GM18502 (cell line): ENCODE data around the gene DGKK.

Source experiments
- ATAC-seq: cut with Tn5 transposase; IDR thresholded peaks from one replicate; pipeline ENCODE4 v1.9.1; 2021; ENCODE audit warnings: mild to moderate bottlenecking; ENCODE audit not compliant: unreplicated experiment, poor library complexity

The DGKK gene, protein sequence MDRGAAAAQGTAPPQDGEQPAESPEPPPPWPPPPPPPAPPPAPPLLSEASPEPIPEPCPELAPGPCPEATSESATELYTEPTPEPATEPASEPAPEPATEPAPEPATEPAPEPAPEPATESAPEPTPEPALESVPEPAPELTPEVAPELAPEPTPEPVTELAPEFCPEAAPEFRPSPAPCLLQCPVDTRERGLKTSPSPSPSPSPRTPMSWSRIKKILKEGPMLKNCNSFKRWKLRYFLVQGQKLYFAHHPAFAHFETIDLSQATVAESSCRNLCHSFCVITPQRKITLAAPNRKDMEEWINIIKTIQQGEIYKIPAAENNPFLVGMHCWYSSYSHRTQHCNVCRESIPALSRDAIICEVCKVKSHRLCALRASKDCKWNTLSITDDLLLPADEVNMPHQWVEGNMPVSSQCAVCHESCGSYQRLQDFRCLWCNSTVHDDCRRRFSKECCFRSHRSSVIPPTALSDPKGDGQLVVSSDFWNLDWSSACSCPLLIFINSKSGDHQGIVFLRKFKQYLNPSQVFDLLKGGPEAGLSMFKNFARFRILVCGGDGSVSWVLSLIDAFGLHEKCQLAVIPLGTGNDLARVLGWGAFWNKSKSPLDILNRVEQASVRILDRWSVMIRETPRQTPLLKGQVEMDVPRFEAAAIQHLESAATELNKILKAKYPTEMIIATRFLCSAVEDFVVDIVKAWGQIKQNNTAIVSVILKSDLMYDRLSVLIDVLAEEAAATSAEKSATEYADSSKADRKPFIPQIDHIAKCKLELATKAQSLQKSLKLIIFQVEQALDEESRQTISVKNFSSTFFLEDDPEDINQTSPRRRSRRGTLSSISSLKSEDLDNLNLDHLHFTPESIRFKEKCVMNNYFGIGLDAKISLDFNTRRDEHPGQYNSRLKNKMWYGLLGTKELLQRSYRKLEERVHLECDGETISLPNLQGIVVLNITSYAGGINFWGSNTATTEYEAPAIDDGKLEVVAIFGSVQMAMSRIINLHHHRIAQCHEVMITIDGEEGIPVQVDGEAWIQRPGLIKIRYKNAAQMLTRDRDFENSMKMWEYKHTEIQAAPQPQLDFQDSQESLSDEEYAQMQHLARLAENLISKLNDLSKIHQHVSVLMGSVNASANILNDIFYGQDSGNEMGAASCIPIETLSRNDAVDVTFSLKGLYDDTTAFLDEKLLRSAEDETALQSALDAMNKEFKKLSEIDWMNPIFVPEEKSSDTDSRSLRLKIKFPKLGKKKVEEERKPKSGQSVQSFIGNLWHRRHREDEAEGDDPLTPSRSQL

DNA sequence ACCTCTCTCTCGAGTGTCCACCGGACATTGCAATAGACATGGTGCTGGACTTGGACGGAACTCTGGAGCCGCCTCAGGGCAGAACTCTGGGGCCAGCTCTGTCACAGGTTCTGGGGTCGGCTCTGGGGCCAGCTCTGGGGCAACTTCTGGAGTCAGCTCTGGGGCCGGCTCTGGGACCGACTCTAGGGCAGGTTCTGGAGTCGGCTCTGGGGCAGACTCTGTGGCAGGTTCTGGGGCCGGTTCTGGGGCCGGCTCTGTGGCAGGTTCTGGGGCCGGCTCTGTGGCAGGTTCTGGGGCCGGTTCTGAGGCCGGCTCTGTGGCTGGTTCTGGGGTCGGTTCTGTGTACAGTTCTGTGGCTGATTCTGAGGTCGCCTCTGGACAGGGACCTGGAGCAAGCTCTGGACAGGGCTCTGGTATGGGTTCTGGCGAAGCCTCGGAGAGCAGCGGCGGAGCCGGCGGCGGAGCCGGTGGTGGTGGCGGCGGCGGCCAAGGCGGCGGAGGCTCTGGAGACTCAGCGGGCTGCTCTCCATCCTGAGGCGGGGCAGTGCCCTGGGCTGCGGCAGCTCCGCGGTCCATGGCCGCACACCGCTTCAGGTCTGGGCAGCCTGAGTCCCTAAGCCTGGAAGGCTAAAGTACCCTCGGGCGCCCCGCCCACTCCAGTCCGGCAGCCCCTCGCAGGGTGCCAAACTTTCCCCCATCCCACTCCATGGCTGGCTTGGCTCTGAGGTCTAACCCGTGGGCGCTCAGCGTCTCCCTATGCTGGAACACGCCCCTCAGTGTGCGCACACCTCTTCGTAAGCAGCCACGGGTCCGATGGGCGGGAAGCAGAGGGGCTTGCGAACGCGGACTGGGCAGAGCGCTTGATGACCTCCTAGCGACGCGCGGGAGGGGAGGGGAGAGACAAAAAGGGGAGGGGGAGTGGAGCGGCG, at the start of gene DGKK:
Gene DGKK (minus strand): TSS at position 723 of the 929 bp plus-strand sequence. CDS start 147 bp downstream, at position 576.
- no peak for ATAC-seq

DNA sequence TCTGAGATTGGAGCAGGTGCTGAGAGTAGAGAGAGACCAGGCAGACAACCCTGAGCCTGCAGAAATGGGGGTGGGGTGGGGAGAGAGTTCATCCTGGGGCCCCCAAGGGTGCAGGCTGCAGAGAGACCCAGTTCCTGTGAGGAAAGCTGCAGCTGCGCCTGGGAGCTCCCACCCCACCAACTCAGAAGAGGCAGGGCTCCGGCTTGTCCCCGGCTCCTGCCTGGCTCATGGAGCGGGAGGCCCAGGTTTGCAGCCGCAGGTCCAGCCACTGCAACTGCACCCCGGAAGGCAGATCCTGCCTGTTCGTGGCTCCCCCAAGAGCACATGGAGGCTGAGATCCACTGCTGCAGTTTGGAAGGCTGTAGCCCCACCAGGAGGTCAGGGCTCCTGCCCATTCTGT, 44.2 kb upstream of the DGKK start:
- ATAC-seq = no peak

DNA sequence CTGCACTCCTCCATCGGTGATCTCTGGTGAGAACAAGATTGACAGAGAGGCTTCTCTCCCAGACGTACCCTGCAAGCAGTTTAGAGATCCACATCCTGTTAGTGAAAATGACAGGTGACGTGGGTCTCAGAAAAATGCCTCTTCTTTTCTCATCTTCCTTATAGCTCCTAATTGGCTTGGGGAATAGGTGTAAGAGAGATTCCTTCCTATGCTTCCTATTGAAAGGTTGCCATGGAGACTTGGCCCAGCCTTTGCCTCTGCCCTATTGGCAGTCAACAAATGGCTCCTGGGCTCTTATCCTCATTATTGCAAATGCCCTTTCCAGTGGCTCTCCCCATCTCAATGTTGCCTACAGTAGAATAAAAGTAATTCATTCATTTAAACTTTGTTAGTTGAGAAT, 26.5 kb upstream of the DGKK start:
- ATAC-seq = no peak

DNA sequence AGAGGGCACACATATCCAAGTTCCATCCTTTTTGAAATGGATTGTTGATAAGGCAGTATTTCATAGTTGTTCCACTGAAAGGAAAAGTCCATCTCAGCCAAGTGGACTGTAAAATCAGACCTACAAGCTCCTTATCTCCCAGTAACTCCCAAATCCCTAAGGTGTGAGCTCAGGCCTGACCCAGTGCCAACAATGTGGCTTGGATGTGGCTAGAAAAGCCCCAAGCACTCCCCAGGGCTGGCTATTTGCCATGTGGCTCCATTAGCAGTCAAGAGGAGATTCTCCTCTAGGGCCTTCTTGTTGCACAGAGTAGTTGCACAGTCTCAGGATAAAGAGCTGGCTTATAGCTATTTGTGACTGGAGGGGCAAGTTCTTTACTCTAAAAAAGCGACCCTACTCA, 25.0 kb upstream of the DGKK start:
- no peak for ATAC-seq

DNA sequence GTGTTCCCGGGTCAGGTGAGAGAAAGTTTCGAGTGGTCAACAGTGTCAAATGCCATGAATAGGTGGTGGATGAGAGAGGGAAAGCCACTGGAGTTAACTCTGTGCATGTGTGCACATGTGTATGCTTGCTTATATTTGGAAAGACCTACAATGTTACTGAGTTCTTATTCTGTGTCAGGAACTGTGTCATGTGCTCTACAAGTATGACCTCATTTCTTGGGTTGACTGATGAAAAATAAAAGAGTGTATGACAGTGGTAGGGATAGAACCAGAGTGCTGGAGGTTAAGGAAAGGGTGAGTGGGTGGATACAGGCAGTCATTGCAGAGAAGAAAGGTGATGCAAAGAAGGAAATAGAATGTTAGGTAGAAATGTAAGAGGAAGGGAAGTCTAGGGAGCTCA, 22.1 kb upstream of the DGKK start:
- no peak for ATAC-seq

DNA sequence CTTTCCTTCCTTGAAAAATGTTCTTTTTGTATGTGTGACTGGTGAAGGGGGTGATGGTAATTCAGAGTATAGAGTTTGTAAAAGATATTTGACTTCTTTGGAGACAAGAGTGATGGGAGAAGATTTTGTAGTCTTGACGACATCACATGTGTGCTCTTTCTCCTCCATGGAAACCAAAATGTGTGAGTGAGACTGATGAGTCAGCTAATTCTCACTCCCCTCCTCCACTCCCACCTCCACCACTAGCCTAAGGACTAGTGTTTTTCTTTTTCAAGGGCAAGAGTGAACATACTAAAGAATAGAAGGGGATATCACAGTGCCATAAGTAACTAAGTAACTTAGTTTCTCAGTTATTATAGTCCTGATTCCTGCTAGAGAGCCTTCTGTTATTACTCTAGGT, 14.0 kb upstream of the DGKK start:
- no peak for ATAC-seq

DNA sequence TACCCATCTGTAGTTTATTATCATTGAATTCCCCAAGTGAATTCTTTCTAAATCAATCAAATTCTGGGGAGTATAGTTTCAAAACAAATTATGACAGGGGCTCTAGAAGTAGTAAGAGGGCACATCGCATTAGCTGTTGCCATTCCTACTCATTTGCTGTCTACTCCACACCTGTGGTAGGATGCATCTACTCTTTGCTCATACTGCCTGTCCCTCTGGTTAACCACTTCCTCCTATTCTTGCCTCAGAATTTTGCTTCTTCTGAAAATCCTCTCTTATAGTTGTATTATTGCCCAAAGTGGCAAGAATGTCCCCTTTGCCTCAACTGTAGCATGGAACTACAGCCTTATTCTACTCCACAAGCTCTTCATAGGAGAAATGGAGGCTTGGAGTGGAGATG, 12.7 kb upstream of the DGKK start:
- ATAC-seq = no peak

DNA sequence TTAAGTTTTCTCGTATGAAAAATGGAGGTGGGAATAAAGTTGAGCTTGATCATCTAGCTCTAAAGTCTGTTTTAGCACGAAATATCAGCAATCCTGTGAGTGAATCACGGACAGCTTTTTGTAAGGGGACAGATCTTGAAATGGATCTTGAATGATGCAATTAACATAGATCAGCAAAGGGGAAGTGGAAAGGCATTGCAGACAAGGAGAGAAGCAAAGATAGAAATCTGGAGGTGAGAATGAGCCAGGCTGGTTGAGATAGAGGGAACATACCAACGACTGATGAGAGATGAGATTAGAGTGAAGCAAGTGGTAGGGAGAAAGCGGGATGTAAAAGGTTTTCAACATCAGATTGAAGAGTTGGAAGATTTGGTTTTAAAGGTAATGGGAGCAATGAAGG, 4.6 kb upstream of the DGKK start:
- no peak for ATAC-seq

DNA sequence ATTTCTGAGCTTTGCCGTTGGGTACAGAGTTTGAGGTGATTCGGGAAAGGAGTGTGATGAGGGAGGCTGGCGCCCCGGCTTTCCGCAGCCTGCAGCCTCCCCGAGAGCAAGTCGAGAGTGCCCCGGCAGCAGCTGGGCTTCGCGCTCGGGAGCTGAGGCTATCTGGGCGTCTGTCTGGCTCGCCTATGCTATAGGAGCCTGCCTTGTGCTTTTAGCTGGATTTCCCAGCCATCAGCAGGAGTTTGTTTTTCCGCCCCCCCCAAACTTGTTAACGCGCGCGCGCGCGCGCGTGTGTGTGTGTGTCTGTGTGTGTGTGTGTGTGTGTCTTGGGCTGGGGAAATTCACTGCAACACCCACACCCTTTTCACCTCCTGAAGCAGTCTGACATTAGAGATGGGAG, 765 bp upstream of the DGKK start:
- ATAC-seq = no peak

DNA sequence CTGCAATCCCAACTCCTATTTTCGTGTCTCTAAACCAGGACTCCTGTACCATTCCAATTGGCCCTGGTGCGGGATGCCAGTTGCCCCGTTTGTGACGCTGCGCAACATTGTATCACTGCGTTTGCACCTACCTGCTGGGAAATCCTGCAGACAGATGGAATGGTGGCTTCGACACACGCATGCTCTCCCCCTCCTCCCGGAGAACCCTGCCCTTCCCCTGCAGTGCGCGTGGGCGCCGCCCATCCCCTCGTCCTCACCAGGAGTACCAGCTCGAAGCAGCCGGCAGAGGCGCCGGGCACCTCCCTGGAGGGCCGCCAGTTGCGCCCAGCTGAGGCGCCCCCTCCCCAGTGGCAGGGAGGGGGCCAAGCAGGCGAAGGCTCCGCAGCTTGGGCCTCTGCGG, 1.4 kb downstream of the DGKK start:
- ATAC-seq = no peak

DNA sequence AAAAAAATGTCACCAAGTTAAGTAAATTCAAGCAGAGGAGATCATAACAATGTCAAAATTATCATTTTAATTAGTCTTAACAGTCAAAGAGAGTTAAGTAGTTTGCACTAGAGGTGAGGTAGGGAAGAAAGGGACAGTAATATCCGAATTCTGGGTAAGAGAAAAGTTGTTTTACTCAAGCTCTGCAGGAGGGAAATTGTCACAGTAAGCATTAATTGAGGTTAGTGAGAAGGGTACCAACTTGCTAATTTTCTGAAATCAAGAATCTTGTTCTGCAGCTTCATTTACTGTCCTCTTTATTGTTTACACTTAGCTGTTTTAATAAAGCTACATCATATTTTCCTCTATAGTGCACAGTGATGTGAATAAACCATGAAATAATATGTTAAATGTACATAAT, 11.0 kb downstream of the DGKK start:
- no peak for ATAC-seq

DNA sequence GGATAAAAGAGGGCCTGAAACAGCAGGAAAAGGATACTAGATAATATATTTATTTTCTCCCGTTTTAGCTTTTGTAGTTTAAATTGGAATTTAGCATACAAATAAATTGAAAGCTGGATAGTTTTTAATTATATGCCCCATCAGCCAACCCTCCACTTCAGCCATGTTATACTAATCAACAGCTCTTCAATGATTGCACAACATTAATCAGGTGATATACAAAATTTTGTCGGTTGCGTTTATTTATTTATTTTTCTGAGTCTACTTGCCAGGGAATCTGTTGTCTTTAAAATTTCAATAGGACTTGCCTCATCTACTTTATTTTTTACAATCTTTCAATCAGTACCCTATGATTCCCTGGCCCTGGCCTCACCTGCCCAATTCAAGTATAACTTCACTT, 12.1 kb downstream of the DGKK start:
- ATAC-seq = no peak

DNA sequence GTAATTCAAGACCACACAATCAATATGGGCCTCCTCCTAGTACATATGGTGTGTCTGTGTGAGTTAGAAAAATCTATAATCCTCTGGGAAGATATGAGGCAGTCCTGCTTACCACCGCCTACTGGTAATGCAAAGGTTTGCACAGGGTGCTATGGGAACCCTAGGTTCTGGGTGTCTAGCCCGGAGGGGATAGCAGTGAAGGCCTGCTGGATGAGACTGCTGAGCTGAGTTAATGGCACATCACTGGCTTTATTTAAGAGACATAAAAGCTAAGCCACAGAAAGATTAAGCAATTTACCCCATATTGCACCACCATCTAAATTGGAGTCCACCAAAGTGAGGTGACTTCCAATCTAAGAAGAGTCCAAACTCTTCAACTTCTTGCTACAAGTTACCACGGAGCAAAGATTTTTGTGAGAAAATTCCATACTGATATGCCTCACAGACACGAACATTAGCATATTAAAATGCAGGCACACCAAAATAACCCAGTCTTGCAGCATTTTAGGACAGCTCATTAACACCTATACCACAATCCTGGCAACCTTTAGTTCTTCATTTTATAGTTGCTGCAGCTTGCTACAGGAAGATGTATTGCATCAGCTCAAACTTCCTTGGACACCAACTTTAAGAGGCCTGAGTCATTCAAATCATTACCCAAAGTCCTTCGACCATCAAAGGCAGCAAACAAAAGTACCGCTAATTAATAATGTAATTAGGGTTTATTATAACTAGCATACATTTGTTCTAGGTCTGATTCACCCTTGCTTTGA, 13.7 kb downstream of the DGKK start:
- no peak for ATAC-seq

DNA sequence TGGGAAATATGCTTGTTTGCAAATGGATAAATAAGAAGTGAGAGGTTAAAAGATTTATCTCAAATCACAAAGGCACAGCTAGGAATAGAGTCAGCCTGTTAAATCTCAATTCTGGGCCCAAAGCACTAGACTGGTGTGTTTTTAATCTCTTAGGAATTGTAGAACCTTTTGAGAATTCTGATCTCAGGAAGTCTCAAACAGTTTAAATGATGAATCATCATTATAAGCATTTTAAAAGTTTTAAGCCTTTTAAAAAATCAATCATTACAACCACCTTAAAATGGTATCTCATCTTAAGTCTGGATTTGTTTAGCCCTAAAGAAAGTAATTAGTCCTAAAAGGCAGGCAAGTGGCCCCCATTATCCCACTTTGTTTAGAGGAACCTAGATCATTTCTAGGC, 17.8 kb downstream of the DGKK start:
- no peak for ATAC-seq

DNA sequence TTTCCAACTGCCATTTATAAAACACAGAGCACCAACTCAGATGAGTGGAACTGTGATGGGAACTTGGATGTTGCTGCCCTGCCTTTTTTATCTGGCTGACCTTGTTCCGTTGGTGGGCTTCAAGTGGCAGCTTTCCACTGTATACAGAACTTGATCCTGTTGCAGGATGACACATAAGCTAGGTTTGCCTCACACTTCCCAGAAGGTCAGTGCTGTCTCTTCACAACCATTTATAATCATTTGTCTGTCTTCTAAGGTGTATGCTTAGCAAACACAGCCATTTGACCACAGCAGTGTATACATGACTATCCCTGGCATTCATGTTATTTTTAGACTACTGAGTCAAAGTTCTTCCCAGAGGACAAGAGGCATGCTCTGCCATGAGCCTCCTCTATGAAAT, 20.3 kb downstream of the DGKK start:
- no peak for ATAC-seq

DNA sequence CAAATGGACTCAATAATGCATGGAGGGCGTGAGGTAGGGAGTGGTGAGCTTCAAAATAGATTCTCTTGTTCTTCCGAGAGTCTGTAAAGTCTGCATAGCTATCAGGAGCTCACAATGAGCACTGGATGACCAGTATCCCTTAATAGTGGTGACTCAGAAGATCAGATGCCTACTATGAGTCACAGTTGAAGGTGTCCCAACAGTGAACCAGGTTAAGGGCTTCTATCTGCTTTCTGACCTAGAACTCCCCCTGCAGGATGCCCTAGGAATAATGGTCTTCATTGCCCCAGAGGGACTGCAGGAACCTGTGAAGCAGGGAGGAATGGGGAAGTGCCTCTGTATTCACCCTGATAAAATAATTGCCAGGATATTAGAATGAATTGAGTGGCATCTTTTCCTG, 22.1 kb downstream of the DGKK start:
- ATAC-seq = no peak

DNA sequence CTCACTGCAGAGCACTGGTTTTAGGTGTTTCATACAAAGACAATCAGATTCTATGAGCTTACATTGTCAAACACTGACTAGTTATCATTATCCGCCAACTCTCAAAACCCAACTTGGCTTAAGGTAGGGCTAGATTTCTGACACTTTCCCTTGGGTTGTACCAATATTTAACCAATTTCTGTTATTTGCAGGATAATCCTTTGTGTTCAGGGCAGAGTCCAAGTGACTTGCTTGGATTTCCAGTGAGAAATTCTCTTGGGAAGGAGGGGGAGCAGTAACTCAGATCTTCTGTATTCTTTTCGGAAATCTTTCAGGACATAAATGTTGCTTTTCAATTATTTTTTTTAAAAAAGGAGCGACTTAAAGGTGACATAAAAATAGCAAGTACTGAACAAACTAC, 23.1 kb downstream of the DGKK start:
- no peak for ATAC-seq

DNA sequence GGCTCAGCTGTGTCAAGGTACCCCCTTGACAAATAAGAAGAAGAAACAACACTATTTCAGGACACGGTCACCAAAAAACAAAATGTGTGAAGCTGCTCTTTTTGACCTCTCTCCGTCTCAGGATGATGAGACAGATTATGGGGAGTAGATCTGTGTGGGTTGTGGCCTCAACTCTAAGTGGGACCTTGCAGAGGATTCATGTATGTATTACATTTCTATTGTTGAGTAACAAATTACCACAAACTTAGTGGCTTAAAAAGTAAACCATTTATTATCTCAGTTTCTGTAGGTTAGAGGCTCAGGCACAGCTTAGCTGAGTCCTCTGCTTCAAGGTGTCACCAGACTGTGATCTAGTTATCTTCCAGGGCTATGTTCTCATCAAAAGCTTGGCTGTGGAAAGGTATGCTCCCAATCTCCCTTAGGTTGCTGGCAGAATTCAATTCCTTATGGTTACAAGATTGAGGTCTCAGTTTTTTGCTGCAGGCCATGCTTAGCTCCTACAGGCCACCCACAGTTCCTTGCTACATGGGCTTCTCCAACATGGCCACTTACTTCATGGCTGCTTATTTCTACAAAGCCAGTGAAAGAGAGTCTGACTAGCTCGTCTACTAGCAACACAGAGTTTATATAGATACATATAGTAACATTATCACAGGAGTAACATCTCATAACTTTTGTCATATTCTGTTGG, 28.1 kb downstream of the DGKK start:
- no peak for ATAC-seq
